NCI-H526 treated with DMSO at 0.1 percent for 48 hours (cell line): ENCODE results near the gene ZNF521.

ENCODE experiments used
- DNase-seq: peaks from one replicate; lab custom pipeline; 2025; lab: John Stamatoyannopoulos, UW

The ZNF521 gene

DNA sequence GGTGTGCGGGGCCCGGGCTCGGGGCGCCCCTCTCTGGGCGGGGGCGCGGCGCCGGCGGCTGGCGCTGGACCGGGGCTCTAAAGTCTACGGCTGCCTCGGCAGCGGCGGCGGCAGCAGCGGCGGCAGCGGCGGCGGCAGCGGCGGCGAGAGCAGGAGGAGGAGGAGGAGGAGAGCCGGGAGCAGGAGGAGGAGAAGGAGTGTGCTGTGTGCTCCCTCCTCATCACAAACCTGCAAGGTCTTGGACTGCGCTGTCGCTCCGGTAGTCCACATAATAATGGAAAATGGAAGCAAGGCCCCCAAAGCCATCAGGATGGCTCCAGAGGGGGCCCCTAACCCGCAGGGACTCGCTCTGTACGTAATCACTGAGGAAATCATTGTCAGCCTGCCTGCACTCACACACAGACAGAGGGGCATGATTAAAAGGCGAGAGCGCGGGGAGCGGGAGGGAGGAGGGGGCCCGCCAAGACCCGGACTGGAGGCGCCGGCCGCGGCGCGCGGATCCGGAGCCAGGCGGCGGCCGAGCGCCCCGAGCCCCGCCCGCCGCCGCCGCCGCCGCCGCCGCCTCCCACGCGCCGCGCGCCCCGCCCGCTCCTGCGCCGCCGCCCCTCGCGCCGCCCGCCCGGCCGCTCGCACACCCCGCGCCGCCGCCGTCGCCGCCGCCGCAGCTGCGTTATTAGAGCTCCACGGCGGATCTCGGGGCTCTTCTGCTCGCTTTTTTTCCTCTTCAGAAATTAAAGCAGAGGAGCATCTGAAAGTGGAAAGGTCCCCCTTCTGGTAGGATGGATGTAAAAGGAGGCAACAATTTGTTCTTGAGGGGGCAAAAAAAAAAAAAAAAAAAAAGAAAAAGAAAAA lies at the start of gene ZNF521:
TSS of gene ZNF521 (minus strand) at position 390 of the 852 bp plus-strand sequence. CDS start 1,220 bp downstream, outside the sequence.
- peak; percentile 72 for DNase-seq

DNA sequence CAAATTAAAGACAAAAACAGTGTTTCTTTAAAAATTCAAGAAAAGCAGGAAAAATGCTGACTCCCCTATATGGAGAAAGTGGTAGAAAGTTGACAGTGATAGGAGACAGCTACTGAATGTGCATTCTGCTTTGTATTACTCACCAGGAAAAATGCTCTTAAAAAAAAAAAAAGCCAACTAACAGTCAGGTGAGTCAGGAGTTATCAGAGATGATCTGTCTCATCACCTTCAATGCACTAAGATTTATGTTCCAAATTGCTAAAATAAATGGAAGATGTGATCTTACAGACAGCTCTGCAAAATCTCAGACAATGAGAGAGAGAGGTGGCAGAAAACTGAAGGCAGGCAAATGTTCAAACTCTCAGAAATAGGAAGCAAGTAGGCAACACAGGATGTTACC lies 47.6 kb upstream of the ZNF521 start:
- no peak for DNase-seq

DNA sequence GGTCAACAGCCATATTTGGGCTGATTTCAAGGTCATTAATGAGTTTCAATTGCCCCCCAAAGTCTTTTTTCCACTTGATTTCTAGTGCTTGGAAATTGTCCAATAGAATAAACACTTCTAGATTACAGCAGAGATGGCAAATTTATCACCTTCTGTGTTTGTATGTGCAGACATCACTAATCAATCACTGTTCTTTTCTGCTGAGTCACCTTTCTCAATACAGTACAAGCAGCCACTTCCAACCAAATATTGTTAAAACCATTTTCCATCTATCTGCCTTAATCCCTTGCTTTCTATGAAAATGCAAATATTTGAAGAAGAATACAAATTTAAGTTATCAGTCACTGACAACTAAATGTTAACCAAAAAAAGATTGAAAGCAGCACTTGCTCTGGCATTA lies 40.2 kb upstream of the ZNF521 start:
- DNase-seq, result no peak

DNA sequence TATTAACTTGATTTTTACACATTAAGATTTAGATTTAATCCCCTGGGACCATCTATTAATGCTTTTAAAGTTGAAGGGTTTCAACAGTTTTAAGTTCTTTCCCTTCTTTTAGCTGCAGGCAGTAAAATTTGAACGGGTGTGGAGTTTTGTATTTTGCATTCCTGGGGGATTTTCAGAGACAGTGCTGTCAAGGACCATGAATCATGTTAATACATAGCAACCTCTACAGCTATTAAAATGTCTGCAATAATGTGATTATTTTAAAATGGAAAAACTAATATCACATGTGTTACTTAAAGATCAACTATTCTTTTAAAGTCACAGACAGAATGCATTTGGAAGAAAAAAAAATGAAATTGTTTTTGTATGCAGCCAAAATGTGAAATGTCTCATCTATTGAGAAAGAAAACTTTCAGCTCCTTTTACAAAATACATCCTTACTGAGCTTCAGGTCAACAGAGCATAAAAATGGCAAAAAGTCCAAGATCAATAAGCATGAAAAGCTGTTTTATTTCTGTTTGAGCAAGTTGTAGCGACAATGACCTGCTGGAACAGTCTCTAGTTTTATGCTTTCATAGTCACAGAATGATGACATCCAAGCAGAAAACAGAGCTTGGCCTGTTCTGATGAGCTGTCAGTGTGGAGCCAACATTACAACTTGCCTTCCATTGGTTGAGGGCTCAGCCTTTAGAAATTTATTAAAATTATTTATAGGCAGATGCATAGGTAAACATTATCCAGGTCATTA lies 21.6 kb upstream of the ZNF521 start:
- no peak for DNase-seq

DNA sequence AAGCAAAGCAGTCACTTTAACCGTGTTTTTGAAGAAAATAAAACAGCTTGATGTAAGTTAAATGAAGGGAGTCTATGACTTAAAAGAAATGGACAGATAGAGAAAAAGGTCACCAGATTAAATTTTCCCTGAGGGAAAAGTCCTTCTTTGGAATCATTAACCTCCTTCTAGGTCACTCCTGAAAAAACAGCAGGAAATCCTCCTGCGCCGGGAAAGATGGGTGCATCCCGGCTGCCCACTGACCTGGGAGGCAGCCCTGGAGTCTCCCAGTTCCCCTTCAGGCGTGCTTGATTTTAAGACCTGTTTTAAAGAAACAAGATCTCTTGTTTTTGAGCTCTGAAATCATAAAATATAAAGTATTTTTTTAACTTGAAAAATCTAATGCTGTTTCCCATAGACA lies 18.4 kb upstream of the ZNF521 start:
- DNase-seq, result no peak

DNA sequence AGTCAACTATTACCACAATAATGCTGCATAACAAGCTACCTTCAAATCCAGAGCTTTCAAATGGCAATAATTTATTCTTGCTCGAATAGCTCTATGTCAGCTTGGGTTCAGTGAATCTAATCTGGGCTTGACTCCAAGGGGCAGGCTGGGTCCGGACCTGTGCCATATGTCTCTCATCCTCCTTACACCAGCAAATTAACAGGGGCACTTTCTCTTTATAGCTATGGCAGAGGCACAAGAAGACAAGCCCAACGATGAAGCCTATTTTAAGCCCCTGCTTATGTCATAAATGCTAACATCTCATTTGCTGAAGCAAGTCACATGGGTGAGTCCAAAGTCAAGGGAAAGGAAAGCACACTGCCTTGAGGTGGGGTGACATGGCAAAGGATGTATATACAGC lies 13.3 kb upstream of the ZNF521 start:
- DNase-seq, result no peak

DNA sequence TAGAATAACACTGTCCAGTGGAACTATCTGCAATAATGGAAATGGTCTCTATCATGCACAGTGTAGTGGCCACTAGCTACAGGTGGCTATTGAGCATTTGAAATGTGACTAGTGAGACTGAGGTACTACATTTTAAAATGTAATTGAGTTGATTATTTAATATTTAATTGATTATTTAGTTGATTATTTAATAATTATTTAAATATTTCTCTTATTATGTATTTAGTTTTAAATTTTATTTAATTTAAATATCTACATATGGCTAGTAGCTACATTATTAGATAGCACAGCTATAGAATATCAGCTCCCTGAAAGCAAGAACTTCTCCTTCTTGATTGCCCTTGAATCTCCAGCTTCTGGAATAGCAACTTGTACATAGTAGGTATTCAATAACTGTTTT lies 12.8 kb upstream of the ZNF521 start:
- no peak for DNase-seq

DNA sequence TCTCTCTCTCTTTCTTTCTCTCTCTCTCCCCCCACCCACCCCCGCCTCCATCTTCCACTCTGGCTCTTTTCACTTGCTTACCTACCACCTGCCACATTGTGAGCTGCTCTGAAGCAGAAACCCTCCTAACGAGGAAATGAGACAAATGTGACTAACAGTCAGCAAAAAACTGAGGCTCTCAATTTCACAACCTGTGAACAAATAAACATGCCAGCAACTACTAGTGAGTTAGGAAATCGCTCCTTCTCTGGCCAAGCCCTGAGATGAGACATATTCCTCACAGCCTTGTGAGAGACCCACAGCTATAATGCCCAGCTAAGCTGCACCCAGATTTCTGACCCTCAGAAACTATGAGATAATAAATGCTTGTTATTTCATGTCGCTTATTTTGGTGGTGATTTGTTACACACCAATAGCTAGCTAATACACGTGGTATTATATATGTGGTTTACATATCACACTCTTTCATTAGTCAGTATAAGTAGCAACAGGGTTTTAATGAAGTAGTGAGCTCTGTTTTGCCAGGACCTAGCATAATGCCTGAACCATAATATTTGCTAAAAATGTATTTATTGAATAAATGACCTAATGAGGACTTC lies 8.4 kb upstream of the ZNF521 start:
- no peak for DNase-seq

DNA sequence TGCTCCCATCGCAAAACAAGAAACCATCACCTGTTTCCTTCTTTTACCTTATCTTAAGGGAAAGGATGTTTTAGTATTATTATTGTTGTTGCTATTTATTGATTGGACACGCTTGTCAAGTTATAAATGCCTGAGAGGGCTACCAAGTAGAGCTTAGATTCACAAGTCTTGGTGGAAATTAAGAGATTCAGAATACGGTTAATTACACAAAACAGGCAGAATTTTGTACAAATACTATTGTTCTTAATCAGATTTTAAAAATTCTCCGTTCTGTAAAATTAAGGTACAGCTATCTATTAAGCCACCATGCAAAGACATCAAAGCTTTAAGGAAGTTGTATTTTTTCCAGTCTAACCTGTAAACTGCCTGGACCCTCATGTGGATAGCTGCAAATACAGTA lies 1.1 kb upstream of the ZNF521 start:
- no peak for DNase-seq

DNA sequence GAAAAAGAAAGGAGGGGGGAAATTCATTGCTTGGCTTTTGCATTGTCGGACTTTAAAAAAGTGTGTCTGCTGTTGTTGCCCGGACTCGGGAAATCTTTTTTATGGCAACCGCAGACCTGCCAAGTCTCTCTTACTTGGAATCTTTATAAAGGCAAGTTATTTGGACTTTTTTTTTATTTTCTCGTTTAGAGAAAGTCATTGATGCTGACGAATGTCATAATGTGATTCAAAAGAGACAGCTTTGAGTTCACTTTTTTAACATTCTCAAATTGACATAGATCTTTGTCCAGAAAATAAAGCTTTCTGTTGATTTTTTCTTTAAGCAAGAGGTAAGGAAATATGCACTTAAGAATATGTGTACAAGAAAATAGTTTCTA lies 651 bp upstream of the ZNF521 start:
- DNase-seq, result no peak

DNA sequence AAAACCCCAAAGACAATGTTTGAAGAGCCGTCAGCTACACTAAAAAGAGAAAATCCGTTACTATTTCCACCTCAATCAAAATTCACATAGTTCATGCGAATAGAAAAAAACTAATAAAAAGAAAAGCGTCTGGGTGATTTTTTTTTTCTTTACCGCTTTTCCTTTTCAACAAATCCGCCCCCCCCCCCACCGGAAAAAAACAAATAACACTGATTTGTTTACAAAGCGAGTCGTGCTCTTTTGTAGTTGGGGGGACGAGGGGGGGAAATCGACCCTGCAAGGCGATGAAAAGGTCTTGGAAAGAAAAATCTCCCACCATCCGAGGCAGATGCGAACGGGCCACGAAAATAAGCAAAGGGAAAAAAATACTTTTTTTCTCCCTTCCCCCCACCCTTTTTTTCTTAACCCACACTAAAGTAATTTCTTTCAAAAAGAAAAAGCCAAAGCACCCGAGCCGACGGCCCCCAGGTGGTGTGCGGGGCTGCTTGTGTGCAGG lies 638 bp downstream of the ZNF521 start:
- DNase-seq, result no peak

DNA sequence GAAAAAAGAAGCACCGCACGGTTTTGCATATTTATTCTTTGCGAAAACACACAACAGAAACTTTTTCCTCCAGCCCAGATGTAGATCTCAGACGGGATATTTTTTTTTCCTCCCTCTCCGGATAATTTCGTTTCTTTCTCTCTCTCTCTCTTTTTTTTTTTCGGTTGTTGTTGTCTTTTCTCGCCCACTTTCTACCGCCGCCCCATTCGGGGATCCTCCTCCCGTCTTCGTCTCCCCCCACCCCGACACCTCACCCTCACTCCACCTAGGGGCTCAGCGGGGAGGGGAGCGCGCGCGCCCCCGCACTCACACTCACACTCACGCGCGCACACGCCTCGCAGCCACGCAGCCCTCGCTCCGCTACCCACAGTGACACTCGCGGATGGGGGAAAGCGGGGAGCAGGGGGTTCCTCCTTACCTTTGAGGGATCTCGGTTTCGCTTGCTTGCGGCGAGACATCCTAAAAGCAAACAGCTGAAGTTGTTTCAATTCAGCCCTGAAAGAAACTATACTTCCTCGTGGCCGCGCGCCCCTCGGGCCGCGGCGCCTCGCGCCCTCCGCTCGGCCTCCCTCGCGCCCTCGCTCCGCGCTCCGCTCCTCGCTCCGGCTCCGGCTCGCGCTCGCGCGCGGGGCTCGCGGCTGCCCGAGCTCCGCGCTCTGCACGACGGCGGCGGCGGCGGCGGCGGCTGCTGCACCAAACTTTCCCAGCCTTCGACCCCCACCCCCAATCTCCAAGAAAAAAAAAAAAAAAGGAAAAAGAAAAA lies 1.3 kb downstream of the ZNF521 start:
- DNase-seq, result no peak

DNA sequence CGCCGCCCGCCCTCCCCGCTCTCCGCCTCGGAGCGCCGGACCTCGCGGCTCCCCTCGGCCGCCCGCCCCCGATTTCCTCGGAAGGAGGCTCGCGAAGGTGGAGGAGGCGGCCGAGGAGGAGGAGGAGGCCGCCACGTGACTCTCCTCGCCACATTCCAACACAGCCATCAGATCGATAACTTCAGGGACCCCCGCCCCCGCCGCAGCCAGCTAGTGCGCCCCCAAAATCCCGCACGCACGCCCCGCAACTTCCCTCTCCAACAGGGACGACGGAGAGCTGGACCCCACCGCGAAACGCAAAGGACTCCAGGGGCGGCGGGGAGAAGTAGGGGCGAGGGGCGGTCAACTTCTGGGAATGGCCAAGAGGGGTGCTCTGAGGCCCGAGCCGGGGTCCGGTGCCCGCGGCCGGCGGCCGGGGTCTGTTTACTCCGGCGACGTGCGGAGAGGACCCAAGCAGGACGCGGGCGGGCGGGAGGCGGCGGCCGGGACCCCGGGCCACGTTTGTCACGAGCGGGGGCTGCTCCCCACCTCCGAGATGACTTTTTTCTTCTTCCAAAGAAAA lies 2.0 kb downstream of the ZNF521 start:
- DNase-seq, result no peak

DNA sequence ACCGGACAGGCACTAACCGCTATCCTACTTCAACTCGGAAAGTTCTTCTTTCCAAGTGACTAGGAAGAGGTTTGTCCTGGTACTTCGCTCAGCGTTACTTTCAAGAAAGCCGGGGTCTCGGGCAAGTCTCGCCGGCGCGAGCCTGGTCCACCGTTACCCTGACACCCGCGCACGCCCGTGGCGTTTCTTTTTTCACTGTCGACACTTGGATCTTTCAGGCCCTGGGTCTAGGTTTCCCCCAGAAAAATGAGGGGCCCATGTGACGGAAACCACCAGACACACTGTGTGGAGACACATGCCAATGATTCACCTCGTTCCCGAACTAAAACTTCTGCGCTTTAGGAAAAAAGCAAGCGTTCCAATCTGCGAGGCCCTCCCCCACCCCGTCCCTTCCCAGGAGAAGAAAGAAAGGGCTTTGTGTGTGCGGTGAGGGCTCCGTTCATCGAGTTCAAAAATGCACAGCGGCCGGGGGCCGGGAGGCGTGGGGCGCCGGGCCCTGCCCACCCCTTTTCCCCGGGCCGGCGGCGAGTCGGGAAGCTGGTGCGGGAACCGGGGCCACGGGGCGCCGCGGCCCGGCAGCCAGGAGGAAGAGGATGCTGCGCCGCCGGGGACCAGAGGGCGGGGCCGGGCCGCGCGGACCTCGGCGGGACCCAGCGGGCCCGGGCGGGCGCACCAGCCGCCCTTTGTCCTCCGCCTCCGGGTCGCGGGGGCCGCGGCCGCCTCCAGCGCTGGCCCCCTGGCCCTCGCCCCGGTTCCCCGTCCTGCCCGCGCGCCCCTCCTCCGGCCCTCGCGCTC lies 2.6 kb downstream of the ZNF521 start:
- DNase-seq, result no peak

DNA sequence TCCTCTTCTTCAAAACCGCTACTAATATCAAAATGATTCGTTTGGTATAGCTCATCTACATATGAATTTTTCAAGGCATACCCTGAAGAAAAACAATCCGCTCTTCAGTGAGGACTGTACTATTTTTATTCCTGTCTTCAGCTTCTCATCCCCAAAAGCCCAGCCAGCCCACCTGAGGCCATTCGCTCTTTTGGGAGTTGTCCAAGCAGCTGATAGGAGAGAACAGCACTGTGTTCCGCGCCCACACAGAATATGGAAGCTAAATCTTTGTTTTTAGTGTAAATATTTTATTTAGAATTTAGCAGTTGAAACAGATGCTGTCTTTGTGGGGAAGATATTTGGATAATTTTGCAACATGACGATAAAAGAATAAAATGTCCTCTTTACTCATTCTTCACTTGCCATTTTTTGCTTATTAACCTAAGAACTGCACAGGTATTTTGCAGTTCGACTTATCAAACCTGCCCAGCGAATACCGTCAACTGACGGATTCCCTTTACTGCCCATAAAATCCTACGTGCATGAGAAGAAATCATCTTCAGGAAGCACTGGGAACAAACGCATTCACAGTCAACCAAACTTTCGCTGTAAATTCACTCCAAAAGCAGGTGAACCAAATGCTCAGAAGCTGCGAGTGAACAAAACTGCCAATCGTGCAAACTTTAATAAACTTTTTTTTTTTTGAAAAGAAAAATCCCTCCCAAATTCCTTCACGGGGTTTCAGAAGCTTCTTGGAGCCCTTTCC lies 3.4 kb downstream of the ZNF521 start:
- no peak for DNase-seq

DNA sequence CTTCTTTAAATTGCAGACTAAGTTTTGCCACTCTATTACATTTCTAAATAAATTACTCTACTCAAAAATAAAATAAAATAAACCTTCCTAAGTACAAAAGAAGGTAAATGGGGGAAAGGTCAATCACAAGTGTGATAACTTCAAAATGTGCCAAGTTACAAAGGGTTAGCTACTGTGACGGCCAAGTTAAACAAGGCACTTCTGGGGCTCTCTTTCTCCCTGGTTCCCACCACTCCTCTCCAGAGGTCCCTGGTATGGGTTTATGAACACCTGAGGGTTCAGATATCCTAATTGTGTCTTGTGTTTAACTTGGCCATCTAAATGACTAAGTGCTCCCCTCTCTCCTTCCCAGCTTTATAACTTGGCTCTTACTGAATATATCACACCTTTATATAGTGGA lies 5.4 kb downstream of the ZNF521 start:
- DNase-seq, result no peak

DNA sequence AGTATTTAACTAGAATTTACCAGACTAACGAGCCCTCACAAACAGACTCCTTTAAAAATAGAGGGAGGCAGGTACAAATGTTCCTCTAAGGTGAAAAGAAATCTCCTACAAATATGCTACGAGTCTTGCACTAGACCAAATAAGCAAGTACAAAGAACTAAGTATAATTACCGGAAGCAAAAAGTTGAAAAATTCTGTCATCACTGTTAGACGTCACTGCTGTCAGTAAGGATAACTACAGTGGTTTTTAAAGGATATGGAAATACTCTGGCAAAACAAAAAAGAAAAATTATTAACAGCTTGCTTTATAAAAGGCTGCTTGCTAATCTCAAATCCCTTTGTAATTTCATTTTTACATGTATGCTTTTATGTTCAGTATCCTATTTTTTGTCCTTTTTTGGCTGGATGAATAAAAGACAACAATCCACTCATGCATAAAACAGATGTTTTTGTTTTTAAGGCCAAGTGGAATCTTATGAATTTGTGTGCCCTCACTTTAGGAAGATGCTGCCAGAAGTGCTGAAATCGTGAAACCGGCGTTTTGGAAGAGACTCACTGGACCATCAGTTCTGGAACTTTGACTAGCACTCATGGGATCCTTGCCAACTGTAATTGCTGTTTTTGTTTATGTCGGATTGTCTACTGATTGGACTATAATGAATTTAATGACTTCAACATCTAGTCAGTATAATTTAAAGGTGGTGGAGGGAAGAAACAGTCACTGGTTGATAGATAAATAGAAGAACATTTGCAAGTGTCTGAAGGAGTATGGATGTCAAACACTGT lies 6.7 kb downstream of the ZNF521 start:
- no peak for DNase-seq

DNA sequence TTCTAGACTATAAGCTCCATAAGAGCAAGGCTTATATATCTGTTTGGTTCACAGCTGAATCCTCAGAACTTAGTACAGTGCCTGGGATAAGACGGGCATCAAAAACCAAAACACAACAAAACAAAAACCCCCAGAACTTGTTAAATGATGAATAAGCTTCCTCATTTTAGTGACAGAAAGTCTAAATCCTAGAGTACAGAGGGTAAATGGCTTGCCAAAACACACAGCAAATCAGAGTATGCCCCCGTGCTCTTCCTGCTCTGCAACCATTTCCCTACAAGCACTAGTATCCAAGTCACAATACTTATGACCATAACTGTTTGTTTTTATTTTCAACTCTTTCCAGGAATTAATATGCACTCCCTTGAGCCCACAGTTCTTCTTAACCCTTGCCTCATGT lies 10.1 kb downstream of the ZNF521 start:
- no peak for DNase-seq

DNA sequence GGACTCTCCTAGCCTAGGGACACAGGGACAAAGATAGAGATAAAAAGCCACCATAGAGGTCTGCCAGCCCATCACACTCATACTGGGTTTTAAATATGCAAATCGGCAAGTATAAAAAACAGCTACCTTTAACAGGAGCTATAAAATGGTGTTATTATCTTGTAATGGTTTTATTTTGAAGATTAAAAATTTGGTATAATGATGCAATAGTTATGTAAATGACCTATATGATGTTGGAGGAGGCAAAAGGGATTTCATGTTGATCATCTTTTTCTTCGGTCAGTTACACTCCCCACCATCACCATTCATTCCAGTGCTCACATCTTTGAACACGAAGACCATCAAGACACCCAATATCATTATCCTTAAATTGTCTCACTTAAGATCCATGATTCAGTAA lies 11.2 kb downstream of the ZNF521 start:
- DNase-seq, result no peak
